ENCODE results near the gene CYTH2.

The CYTH2 gene

DNA sequence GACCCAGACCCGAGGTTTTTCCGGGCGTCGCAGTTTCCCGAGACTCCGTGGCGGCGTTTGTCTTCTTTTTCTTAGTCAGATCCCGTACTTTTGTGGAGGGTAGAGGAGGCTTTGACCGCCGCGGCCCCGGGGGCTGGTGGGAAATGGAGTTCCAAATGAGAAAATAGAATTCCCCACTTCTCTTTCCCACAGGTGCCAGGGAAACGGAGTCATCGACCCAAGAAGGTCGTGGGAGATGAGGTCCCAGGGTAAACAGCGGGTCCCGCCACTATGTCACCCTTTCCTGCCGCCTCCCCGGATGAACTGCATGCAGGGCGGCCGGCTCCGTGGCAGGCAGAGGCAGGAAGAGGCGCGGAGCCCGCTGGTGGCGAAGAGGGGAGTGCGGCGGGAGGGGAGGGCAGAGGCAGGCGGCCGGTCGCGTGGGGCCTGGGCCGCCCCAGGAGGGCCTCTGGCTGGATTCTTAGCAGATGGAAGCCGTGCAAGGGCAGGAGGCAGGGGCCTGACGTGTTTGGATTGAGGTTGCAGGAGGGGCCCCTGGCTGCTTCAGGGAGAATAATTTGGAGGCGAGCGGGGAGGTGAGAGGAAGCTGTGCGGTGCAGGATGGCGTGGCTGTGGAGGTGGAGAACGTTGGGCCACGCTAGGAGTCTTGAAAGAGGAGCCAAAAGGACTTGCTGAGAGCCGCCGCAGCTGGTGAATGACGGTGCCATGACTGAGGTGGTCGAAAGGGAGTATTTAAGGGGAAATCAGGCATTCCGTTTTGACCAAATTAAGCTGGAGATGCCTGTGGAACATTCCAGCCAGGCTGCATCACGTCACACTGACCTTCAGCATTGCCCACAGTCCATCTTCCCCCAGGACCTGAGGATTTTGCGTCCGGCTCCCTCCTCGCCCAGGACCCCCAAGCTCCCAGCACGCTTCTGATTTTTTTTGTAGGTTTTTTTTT lies 11.7 kb downstream of the CYTH2 start:
- H3K9me2 ChIP-seq (replicated peaks; ENCODE audit: control insufficient read depth, low read length) = no peaks in the 10 kb centered on the region
- peaks cover 5% of the 10 kb centered on the region; the same call in 1 of the 2 replicates for H3F3A ChIP-seq (ENCODE audit: control insufficient read depth, insufficient read depth)
- H3K9me3 ChIP-seq (ENCODE audit: control insufficient read depth, insufficient read depth, low read length) = no peaks in the 10 kb centered on the region
- H3K79me2 ChIP-seq (ENCODE audit: control insufficient read depth, low read length) = no peaks in the 10 kb centered on the region
- H3K4me2 ChIP-seq (ENCODE audit: low read length) = peak overlapping the region; percentile 26; the same call in 1 of the 2 replicates
- peaks cover 6% of the 10 kb centered on the region; the same call in 1 of the 2 replicates for H3K4me1 ChIP-seq (ENCODE audit: control insufficient read depth, low read length)
- H3K27ac ChIP-seq (ENCODE audit: low read depth, low read length) = no peak overlapping the region
- H3K4me3 ChIP-seq (ENCODE audit: low read length) = no peak overlapping the region
- no peaks in the 10 kb centered on the region for H4K20me1 ChIP-seq (ENCODE audit: control insufficient read depth, insufficient read depth, low read depth, low read length)
- no peak for TF ChIP-seq EZH2phosphoT487 (IDR thresholded peaks at IDR 0.05; ENCODE audit: borderline replicate concordance, low read length)
- TF ChIP-seq, protein P1, sequence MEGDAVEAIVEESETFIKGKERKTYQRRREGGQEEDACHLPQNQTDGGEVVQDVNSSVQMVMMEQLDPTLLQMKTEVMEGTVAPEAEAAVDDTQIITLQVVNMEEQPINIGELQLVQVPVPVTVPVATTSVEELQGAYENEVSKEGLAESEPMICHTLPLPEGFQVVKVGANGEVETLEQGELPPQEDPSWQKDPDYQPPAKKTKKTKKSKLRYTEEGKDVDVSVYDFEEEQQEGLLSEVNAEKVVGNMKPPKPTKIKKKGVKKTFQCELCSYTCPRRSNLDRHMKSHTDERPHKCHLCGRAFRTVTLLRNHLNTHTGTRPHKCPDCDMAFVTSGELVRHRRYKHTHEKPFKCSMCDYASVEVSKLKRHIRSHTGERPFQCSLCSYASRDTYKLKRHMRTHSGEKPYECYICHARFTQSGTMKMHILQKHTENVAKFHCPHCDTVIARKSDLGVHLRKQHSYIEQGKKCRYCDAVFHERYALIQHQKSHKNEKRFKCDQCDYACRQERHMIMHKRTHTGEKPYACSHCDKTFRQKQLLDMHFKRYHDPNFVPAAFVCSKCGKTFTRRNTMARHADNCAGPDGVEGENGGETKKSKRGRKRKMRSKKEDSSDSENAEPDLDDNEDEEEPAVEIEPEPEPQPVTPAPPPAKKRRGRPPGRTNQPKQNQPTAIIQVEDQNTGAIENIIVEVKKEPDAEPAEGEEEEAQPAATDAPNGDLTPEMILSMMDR (IDR thresholded peaks at IDR 0.05; ENCODE audit: low read depth, low read length, poor library complexity, severe bottlenecking) = no peak
- H3K36me3 ChIP-seq (ENCODE audit: control insufficient read depth, low read length) = peaks cover 3% of the 10 kb centered on the region
- H3K27me3 ChIP-seq (ENCODE audit: control insufficient read depth, low read length) = no peaks in the 10 kb centered on the region

DNA sequence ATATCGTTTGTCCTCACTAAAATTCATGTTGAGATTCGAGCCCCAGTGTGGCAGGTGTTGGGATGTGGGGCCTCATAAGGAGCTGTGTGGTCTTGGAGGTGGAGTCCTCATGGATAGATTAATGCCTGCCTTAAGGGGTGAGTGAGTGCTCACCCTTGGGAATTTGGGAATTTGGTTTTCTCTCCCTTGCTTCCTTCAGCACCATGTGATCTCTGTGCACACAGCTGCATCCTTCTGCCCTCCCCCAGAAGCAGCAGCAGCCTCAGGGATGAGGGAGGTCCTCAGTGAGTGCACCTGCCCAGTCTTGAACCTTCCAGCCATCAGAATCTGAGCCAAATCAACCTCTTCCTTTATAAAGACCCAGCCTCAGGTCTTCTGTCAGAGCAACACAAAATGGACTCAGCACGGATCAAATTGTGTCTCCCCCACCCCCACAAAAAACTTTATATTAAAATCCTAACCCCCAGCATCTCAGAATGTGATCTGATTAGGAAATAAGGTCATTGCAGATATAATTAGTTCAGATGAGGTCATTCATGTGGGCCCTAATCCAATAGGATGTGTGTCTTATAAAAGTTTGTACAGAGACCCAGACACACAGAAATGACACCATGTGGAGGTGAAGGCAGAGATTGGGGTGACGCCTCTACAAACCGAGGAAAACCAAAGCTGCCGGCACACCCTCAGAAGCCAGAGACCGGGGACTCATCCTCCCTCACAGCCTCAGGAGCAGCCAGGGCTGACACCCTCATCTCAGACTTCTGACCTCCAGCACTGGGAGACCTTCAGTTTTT lies 12.9 kb downstream of the CYTH2 start:
- no peak overlapping the region for H3K4me2 ChIP-seq (ENCODE audit: low read length)
- TF ChIP-seq, protein P1 (IDR thresholded peaks at IDR 0.05; ENCODE audit: low read depth, low read length, poor library complexity, severe bottlenecking) = no peak
- no peak for TF ChIP-seq EZH2phosphoT487 (IDR thresholded peaks at IDR 0.05; ENCODE audit: borderline replicate concordance, low read length)
- no peaks in the 10 kb centered on the region for H3K36me3 ChIP-seq (ENCODE audit: control insufficient read depth, low read length)
- no peaks in the 10 kb centered on the region for H4K20me1 ChIP-seq (ENCODE audit: control insufficient read depth, insufficient read depth, low read depth, low read length)
- H3K9me3 ChIP-seq (ENCODE audit: control insufficient read depth, insufficient read depth, low read length) = no peaks in the 10 kb centered on the region
- peaks cover 6% of the 10 kb centered on the region; the same call in 1 of the 2 replicates for H3K4me1 ChIP-seq (ENCODE audit: control insufficient read depth, low read length)
- no peaks in the 10 kb centered on the region for H3K79me2 ChIP-seq (ENCODE audit: control insufficient read depth, low read length)
- peaks cover 5% of the 10 kb centered on the region; the same call in 1 of the 2 replicates for H3F3A ChIP-seq (ENCODE audit: control insufficient read depth, insufficient read depth)
- no peak overlapping the region for H3K27ac ChIP-seq (ENCODE audit: low read depth, low read length)
- no peaks in the 10 kb centered on the region for H3K9me2 ChIP-seq (replicated peaks; ENCODE audit: control insufficient read depth, low read length)
- no peaks in the 10 kb centered on the region for H3K27me3 ChIP-seq (ENCODE audit: control insufficient read depth, low read length)
- H3K4me3 ChIP-seq (ENCODE audit: low read length) = no peak overlapping the region

DNA sequence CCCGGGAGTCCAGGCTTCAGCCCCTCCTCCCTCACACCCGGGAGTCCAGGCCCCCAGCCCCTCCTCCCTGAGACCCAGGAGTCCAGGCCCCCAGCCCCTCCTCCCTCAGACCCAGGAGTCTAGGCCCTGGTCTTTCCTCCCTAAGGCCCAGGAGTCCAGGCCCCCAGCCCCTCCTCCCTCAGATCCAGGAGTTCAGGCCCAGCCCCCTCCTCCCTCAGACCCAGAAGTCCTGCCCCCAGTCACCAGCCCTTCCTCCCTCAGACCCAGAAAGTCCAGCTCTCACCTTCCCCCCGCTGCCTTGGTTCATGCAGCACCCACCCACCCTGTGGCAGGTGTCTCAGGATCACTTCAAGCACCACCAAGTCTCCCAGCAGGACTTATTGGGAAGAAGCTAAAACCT lies 14.1 kb downstream of the CYTH2 start:
- H3K9me2 ChIP-seq (replicated peaks; ENCODE audit: control insufficient read depth, low read length) = no peaks in the 10 kb centered on the region
- H4K20me1 ChIP-seq (ENCODE audit: control insufficient read depth, insufficient read depth, low read depth, low read length) = no peaks in the 10 kb centered on the region
- TF ChIP-seq, protein P1 (IDR thresholded peaks at IDR 0.05; ENCODE audit: low read depth, low read length, poor library complexity, severe bottlenecking) = no peak
- no peak for TF ChIP-seq EZH2phosphoT487 (IDR thresholded peaks at IDR 0.05; ENCODE audit: borderline replicate concordance, low read length)
- H3K27ac ChIP-seq (ENCODE audit: low read depth, low read length) = no peak overlapping the region
- no peaks in the 10 kb centered on the region for H3K27me3 ChIP-seq (ENCODE audit: control insufficient read depth, low read length)
- H3K4me1 ChIP-seq (ENCODE audit: control insufficient read depth, low read length) = peaks cover 6% of the 10 kb centered on the region; the same call in 1 of the 2 replicates
- H3K4me3 ChIP-seq (ENCODE audit: low read length) = no peak overlapping the region
- H3K9me3 ChIP-seq (ENCODE audit: control insufficient read depth, insufficient read depth, low read length) = no peaks in the 10 kb centered on the region
- H3K79me2 ChIP-seq (ENCODE audit: control insufficient read depth, low read length) = no peaks in the 10 kb centered on the region
- H3K36me3 ChIP-seq (ENCODE audit: control insufficient read depth, low read length) = no peaks in the 10 kb centered on the region
- no peak overlapping the region for H3K4me2 ChIP-seq (ENCODE audit: low read length)
- peaks cover 5% of the 10 kb centered on the region; the same call in 1 of the 2 replicates for H3F3A ChIP-seq (ENCODE audit: control insufficient read depth, insufficient read depth)

All from DOHH2 (cell line).